NCI-H1694 (cell line): Measurements from ENCODE around the gene JARID2.

Experiments used
- DNase-seq: peaks from one replicate; lab custom pipeline; 2025; lab: John Stamatoyannopoulos, UW

The JARID2 gene

GRCh38 chr6:15247500-15248450 is 1.9 kb downstream of the JARID2 start:
- DNase-seq: no peak

- peak; percentile 63 for DNase-seq
Measured at GRCh38 chr6:15248451-15249370, 2.8 kb downstream of the JARID2 start.

- DNase-seq: no peak
Measured at GRCh38 chr6:15249371-15250019, 3.6 kb downstream of the JARID2 start.

- DNase-seq: no peak
Measured at GRCh38 chr6:15250187-15251168, 4.6 kb downstream of the JARID2 start.

- DNase-seq: no peak
Measured at GRCh38 chr6:15252195-15252594, 6.3 kb downstream of the JARID2 start.

GRCh38 chr6:15253203-15254022 is 7.5 kb downstream of the JARID2 start:
- DNase-seq: no peak

- DNase-seq: no peak
Measured at GRCh38 chr6:15254070-15254975, 8.5 kb downstream of the JARID2 start.

GRCh38 chr6:15255481-15255880 is 9.6 kb downstream of the JARID2 start:
- no peak for DNase-seq

- no peak for DNase-seq
Measured at GRCh38 chr6:15255909-15256395, 10.1 kb downstream of the JARID2 start.

GRCh38 chr6:15256538-15257271 is 10.8 kb downstream of the JARID2 start:
- DNase-seq: no peak

- DNase-seq: no peak
Measured at GRCh38 chr6:15257357-15258132, 11.7 kb downstream of the JARID2 start.

GRCh38 chr6:15259766-15260098 is 13.9 kb downstream of the JARID2 start:
- DNase-seq: no peak

- DNase-seq: no peak
Measured at GRCh38 chr6:15260099-15260821, 14.4 kb downstream of the JARID2 start.

- DNase-seq: no peak
Measured at GRCh38 chr6:15263780-15264374, 18.0 kb downstream of the JARID2 start.

GRCh38 chr6:15264412-15264811 is 18.5 kb downstream of the JARID2 start:
- DNase-seq: no peak
